Measurements from ENCODE around the gene A1BG.

DNA sequence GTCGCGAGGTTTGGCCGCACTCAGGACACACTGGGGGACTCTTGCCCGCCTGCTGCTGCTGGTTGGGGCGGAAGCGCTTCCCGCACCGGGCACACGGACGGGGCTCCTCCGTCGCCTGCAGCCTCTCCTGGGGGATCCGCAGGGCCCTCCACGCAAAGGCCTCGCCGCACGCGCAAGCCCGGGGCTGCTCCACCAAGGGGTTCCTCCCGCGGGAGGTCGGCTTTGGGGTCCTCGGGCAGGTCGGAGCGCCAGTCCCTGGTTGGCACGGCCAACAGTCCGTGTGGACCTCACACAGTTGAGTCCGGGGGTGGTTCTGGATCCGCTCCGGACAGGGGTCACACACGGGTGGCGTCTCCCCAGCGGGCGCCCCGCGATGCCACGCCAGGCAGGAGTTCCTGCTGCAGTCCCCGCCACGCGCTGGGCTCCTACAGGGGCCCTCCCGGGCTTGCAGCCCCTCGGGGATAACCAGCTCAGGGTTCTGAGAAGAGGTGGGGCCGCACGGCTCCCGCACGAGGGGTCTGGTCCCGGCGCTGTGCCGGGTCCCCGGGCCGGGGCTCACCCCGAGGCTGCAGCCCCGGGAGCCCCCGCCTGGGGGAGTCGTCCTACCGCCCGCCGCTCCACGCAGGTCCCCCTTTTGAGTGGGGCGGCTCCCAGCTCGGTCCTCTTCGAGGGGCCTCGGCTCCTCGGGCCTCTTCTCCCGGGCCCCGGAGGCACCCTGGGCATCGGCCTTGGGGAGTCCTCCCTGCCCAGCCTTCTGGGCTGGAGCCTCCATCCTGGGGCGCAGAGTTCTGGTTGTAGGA lies 15.5 kb upstream of the A1BG start:
- TF ChIP-seq, protein P1, sequence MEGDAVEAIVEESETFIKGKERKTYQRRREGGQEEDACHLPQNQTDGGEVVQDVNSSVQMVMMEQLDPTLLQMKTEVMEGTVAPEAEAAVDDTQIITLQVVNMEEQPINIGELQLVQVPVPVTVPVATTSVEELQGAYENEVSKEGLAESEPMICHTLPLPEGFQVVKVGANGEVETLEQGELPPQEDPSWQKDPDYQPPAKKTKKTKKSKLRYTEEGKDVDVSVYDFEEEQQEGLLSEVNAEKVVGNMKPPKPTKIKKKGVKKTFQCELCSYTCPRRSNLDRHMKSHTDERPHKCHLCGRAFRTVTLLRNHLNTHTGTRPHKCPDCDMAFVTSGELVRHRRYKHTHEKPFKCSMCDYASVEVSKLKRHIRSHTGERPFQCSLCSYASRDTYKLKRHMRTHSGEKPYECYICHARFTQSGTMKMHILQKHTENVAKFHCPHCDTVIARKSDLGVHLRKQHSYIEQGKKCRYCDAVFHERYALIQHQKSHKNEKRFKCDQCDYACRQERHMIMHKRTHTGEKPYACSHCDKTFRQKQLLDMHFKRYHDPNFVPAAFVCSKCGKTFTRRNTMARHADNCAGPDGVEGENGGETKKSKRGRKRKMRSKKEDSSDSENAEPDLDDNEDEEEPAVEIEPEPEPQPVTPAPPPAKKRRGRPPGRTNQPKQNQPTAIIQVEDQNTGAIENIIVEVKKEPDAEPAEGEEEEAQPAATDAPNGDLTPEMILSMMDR (IDR thresholded peaks at IDR 0.05): no peak
- TF ChIP-seq POLR2A (IDR thresholded peaks at IDR 0.05): no peak
